ENCODE results near the gene INPP4B.

Gene INPP4B

GRCh38 chr4:142130666-142131065, 715.4 kb downstream of the INPP4B start:
- Histone ChIP-seq H4K12ac (ENCODE audit: low read depth, low read length) (no peak overlapping the region), H3K4me2 (ENCODE audit: low read length) (no peak overlapping the region), H4K8ac (ENCODE audit: low read depth, low read length) (no peak overlapping the region), H3K9me3 (ENCODE audit: insufficient read depth, low read depth, low read length) (no peaks in the 10 kb centered on the region), H3K18ac (ENCODE audit: low read length) (no peak overlapping the region), H3K4me3 (ENCODE audit: low read depth, low read length) (no peak overlapping the region), H2AFZ (ENCODE audit: insufficient read depth, low read length, poor library complexity) (no peak overlapping the region), H3K23ac (ENCODE audit: low read length) (no peak overlapping the region), H2BK5ac (ENCODE audit: low read depth, low read length, poor library complexity) (no peak overlapping the region), H3K27ac (ENCODE audit: low read depth, low read length) (no peak overlapping the region), H2AK5ac (ENCODE audit: low read length) (no peak overlapping the region), H3K79me1 (ENCODE audit: low read length) (no peaks in the 10 kb centered on the region), H3K4ac (ENCODE audit: low read depth, low read length) (no peak overlapping the region), H4K91ac (ENCODE audit: low read depth, low read length) (no peak overlapping the region), H3K36me3 (ENCODE audit: control insufficient read depth in 1 of 2, insufficient read depth in 2 of 2, low read length in 2 of 2) (no peaks in the 10 kb centered on the region), H3K4me1 (ENCODE audit: control insufficient read depth in 1 of 2, insufficient read depth in 2 of 2, low read length in 2 of 2) (no peaks in the 10 kb centered on the region), H3K79me2 (ENCODE audit: control insufficient read depth, insufficient read depth, low read length, poor library complexity) (no peaks in the 10 kb centered on the region), H3K9ac (ENCODE audit: low read length) (no peak overlapping the region), H3K27me3 (ENCODE audit: insufficient read depth, low read length) (no peaks in the 10 kb centered on the region), H2BK12ac (ENCODE audit: low read length) (no peak overlapping the region), H2BK120ac (ENCODE audit: insufficient read depth, low read length, poor library complexity) (no peak overlapping the region), H3K14ac (ENCODE audit: low read length) (no peak overlapping the region)
- WGBS (ENCODE audit: extremely low coverage, insufficient coverage, insufficient read length): no CpG with 5 or more reads among the region's 1 CpG
- no peak for DNase-seq

GRCh38 chr4:142129931-142130330, 716.2 kb downstream of the INPP4B start:
- no peaks in the 10 kb centered on the region for H3K36me3 ChIP-seq (ENCODE audit: control insufficient read depth in 1 of 2, insufficient read depth in 2 of 2, low read length in 2 of 2)
- DNase-seq: peak; percentile 40 to 79
- H4K91ac ChIP-seq (ENCODE audit: low read depth, low read length): no peak overlapping the region
- no peak overlapping the region for H3K18ac ChIP-seq (ENCODE audit: low read length)
- H2AK5ac ChIP-seq (ENCODE audit: low read length): no peak overlapping the region
- no peaks in the 10 kb centered on the region for H3K79me1 ChIP-seq (ENCODE audit: low read length)
- H3K14ac ChIP-seq (ENCODE audit: low read length): no peak overlapping the region
- no peaks in the 10 kb centered on the region for H3K27me3 ChIP-seq (ENCODE audit: insufficient read depth, low read length)
- no peaks in the 10 kb centered on the region for H3K79me2 ChIP-seq (ENCODE audit: control insufficient read depth, insufficient read depth, low read length, poor library complexity)
- H4K12ac ChIP-seq (ENCODE audit: low read depth, low read length): no peak overlapping the region
- H3K4me1 ChIP-seq (ENCODE audit: control insufficient read depth in 1 of 2, insufficient read depth in 2 of 2, low read length in 2 of 2): no peaks in the 10 kb centered on the region
- WGBS (ENCODE audit: extremely low coverage, insufficient coverage, insufficient read length): no CpG with 5 or more reads among the region's 1 CpG
- no peak overlapping the region for H2AFZ ChIP-seq (ENCODE audit: insufficient read depth, low read length, poor library complexity)
- H3K23ac ChIP-seq (ENCODE audit: low read length): no peak overlapping the region
- H3K9ac ChIP-seq (ENCODE audit: low read length): no peak overlapping the region
- no peak overlapping the region for H3K4ac ChIP-seq (ENCODE audit: low read depth, low read length)
- H2BK5ac ChIP-seq (ENCODE audit: low read depth, low read length, poor library complexity): no peak overlapping the region
- H3K9me3 ChIP-seq (ENCODE audit: insufficient read depth, low read depth, low read length): no peaks in the 10 kb centered on the region
- no peak overlapping the region for H2BK120ac ChIP-seq (ENCODE audit: insufficient read depth, low read length, poor library complexity)
- H3K27ac ChIP-seq (ENCODE audit: low read depth, low read length): no peak overlapping the region
- no peak overlapping the region for H3K4me2 ChIP-seq (ENCODE audit: low read length)
- H3K4me3 ChIP-seq (ENCODE audit: low read depth, low read length): no peak overlapping the region
- no peak overlapping the region for H4K8ac ChIP-seq (ENCODE audit: low read depth, low read length)
- H2BK12ac ChIP-seq (ENCODE audit: low read length): no peak overlapping the region

- no peaks in the 10 kb centered on the region for H3K36me3 ChIP-seq (ENCODE audit: control insufficient read depth in 1 of 2, insufficient read depth in 2 of 2, low read length in 2 of 2)
- H2BK5ac ChIP-seq (ENCODE audit: low read depth, low read length, poor library complexity): no peak overlapping the region
- H3K14ac ChIP-seq (ENCODE audit: low read length): no peak overlapping the region
- no peak overlapping the region for H3K23ac ChIP-seq (ENCODE audit: low read length)
- H4K12ac ChIP-seq (ENCODE audit: low read depth, low read length): no peak overlapping the region
- H3K9ac ChIP-seq (ENCODE audit: low read length): no peak overlapping the region
- H2AK5ac ChIP-seq (ENCODE audit: low read length): no peak overlapping the region
- no peak overlapping the region for H3K4me3 ChIP-seq (ENCODE audit: low read depth, low read length)
- H3K27ac ChIP-seq (ENCODE audit: low read depth, low read length): no peak overlapping the region
- H3K4me1 ChIP-seq (ENCODE audit: control insufficient read depth in 1 of 2, insufficient read depth in 2 of 2, low read length in 2 of 2): no peaks in the 10 kb centered on the region
- no peak overlapping the region for H2BK12ac ChIP-seq (ENCODE audit: low read length)
- no peak for DNase-seq
- no peak overlapping the region for H4K8ac ChIP-seq (ENCODE audit: low read depth, low read length)
- H3K18ac ChIP-seq (ENCODE audit: low read length): no peak overlapping the region
- no peaks in the 10 kb centered on the region for H3K27me3 ChIP-seq (ENCODE audit: insufficient read depth, low read length)
- no peak overlapping the region for H2BK120ac ChIP-seq (ENCODE audit: insufficient read depth, low read length, poor library complexity)
- H3K79me1 ChIP-seq (ENCODE audit: low read length): no peaks in the 10 kb centered on the region
- H2AFZ ChIP-seq (ENCODE audit: insufficient read depth, low read length, poor library complexity): no peak overlapping the region
- H3K9me3 ChIP-seq (ENCODE audit: insufficient read depth, low read depth, low read length): no peaks in the 10 kb centered on the region
- no peak overlapping the region for H4K91ac ChIP-seq (ENCODE audit: low read depth, low read length)
- no CpG with 5 or more reads among the region's 3 CpGs for WGBS (ENCODE audit: extremely low coverage, insufficient coverage, insufficient read length)
- H3K4me2 ChIP-seq (ENCODE audit: low read length): no peak overlapping the region
- no peak overlapping the region for H3K4ac ChIP-seq (ENCODE audit: low read depth, low read length)
- no peaks in the 10 kb centered on the region for H3K79me2 ChIP-seq (ENCODE audit: control insufficient read depth, insufficient read depth, low read length, poor library complexity)
These were observed 716.6 kb downstream of the INPP4B start for GRCh38 chr4:142129473-142129872.

- Histone ChIP-seq H3K4ac (ENCODE audit: low read depth, low read length) (no peak overlapping the region), H4K12ac (ENCODE audit: low read depth, low read length) (no peak overlapping the region), H2BK120ac (ENCODE audit: insufficient read depth, low read length, poor library complexity) (no peak overlapping the region), H3K4me1 (ENCODE audit: control insufficient read depth in 1 of 2, insufficient read depth in 2 of 2, low read length in 2 of 2) (no peaks in the 10 kb centered on the region), H3K36me3 (ENCODE audit: control insufficient read depth in 1 of 2, insufficient read depth in 2 of 2, low read length in 2 of 2) (no peaks in the 10 kb centered on the region), H4K91ac (ENCODE audit: low read depth, low read length) (no peak overlapping the region), H3K23ac (ENCODE audit: low read length) (no peak overlapping the region), H2AFZ (ENCODE audit: insufficient read depth, low read length, poor library complexity) (no peak overlapping the region), H2BK12ac (ENCODE audit: low read length) (no peak overlapping the region), H3K79me1 (ENCODE audit: low read length) (no peaks in the 10 kb centered on the region), H3K27me3 (ENCODE audit: insufficient read depth, low read length) (no peaks in the 10 kb centered on the region), H3K14ac (ENCODE audit: low read length) (no peak overlapping the region), H4K8ac (ENCODE audit: low read depth, low read length) (no peak overlapping the region), H3K9ac (ENCODE audit: low read length) (no peak overlapping the region), H3K79me2 (ENCODE audit: control insufficient read depth, insufficient read depth, low read length, poor library complexity) (no peaks in the 10 kb centered on the region), H3K4me3 (ENCODE audit: low read depth, low read length) (no peak overlapping the region), H3K9me3 (ENCODE audit: insufficient read depth, low read depth, low read length) (no peaks in the 10 kb centered on the region), H3K18ac (ENCODE audit: low read length) (no peak overlapping the region), H3K4me2 (ENCODE audit: low read length) (no peak overlapping the region), H2AK5ac (ENCODE audit: low read length) (no peak overlapping the region), H3K27ac (ENCODE audit: low read depth, low read length) (no peak overlapping the region), H2BK5ac (ENCODE audit: low read depth, low read length, poor library complexity) (no peak overlapping the region)
- WGBS (ENCODE audit: extremely low coverage, insufficient coverage, insufficient read length): no CpG with 5 or more reads among the region's 3 CpGs
- DNase-seq: no peak
These were observed 717.6 kb downstream of the INPP4B start for GRCh38 chr4:142128529-142128928.
